Panc1 (cell line): ENCODE results near the gene KAT7.

Source experiments
- SIN3A ChIP-seq: IDR thresholded peaks from 2 replicates; pipeline ENCODE4 v1.6.1; 2012; ENCODE audit warnings: low read depth, mild to moderate bottlenecking, low read length, moderate library complexity, borderline replicate concordance; ENCODE audit not compliant: insufficient read depth
- TF ChIP-seq, protein P1 (sequence below): fragments of 450-650 bp; IDR thresholded peaks from 2 replicates; pipeline ENCODE4 v1.5.1; 2017; ENCODE audit warnings: mild to moderate bottlenecking
- TF ChIP-seq, protein P2 (sequence below), 2 experiments: IDR thresholded peaks; 2 replicates each; pipeline ENCODE4 v1.6.1; 2011 to 2012; ENCODE audit warnings: low read depth in 2 of 2, control low read depth in 1 of 2, low read length in 1 of 2, mild to moderate bottlenecking in 1 of 2, moderate library complexity in 1 of 2; ENCODE audit not compliant: insufficient read depth in 1 of 2

DNA sequence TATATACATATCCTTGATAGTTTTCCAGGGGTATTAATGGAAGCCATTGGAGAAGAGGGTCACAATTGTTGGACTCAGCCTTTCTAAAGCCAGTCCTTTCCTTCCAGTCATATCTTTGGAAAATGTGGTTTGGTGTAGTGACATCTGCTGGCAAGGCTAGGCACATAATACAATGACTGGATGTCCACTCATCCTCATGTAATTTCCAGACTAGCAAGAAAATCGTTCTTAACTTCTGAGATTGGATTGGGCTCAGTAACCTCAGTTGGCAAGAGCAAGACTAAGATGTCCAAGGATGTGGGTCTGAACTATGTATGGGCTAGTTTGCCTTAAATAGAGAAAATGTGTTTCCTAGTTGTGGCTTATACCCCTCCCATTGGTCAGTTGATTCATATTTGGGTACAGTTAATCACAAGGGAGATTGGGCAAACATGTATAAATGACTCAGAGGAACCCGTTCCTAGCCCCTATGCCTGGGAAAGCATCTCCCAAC, 8.7 kb upstream of the KAT7 start:
- TF ChIP-seq, protein P1, sequence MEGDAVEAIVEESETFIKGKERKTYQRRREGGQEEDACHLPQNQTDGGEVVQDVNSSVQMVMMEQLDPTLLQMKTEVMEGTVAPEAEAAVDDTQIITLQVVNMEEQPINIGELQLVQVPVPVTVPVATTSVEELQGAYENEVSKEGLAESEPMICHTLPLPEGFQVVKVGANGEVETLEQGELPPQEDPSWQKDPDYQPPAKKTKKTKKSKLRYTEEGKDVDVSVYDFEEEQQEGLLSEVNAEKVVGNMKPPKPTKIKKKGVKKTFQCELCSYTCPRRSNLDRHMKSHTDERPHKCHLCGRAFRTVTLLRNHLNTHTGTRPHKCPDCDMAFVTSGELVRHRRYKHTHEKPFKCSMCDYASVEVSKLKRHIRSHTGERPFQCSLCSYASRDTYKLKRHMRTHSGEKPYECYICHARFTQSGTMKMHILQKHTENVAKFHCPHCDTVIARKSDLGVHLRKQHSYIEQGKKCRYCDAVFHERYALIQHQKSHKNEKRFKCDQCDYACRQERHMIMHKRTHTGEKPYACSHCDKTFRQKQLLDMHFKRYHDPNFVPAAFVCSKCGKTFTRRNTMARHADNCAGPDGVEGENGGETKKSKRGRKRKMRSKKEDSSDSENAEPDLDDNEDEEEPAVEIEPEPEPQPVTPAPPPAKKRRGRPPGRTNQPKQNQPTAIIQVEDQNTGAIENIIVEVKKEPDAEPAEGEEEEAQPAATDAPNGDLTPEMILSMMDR = peak; percentile 75
- no peak for TF ChIP-seq SIN3A
- TF ChIP-seq, protein P2, sequence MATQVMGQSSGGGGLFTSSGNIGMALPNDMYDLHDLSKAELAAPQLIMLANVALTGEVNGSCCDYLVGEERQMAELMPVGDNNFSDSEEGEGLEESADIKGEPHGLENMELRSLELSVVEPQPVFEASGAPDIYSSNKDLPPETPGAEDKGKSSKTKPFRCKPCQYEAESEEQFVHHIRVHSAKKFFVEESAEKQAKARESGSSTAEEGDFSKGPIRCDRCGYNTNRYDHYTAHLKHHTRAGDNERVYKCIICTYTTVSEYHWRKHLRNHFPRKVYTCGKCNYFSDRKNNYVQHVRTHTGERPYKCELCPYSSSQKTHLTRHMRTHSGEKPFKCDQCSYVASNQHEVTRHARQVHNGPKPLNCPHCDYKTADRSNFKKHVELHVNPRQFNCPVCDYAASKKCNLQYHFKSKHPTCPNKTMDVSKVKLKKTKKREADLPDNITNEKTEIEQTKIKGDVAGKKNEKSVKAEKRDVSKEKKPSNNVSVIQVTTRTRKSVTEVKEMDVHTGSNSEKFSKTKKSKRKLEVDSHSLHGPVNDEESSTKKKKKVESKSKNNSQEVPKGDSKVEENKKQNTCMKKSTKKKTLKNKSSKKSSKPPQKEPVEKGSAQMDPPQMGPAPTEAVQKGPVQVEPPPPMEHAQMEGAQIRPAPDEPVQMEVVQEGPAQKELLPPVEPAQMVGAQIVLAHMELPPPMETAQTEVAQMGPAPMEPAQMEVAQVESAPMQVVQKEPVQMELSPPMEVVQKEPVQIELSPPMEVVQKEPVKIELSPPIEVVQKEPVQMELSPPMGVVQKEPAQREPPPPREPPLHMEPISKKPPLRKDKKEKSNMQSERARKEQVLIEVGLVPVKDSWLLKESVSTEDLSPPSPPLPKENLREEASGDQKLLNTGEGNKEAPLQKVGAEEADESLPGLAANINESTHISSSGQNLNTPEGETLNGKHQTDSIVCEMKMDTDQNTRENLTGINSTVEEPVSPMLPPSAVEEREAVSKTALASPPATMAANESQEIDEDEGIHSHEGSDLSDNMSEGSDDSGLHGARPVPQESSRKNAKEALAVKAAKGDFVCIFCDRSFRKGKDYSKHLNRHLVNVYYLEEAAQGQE (IDR thresholded peaks at IDR 0.05; ENCODE audit: insufficient read depth in 1 of 2, low read depth in 2 of 2, low read length in 1 of 2) = no peak
